Naive thymus-derived CD4-positive, alpha-beta T cell (primary cell): ENCODE measurements around the gene SLC38A1. TPM values are rescaled to one million over a fixed set of nuclear protein-coding genes. Genes with fewer than 3 reads are reported as not detected.
"Not testable (repeated sequence)": the region's sequence is repeated elsewhere in the genome, so short reads cannot be mapped to it uniquely, and the experiment has no call there.

Source experiments
- ATAC-seq: fragments of 150-1000 bp; cut with Tn5 transposase; 2 replicates; pipeline ENCODE4 v1.10.0; 2021; ENCODE audit warnings: mild to moderate bottlenecking, moderate library complexity
- CTCF ChIA-PET: fragments of 350-600 bp; sonication (Branson Sonifier 250); formaldehyde crosslinking; loops from one replicate; lab custom pipeline; 2021; ENCODE audit warnings: antibody characterized with exemption; lab: Charles Lee
- POLR2A ChIA-PET: fragments of 350-600 bp; sonication (Branson Sonifier 250); formaldehyde crosslinking; loops from one replicate; lab custom pipeline; 2021; ENCODE audit warnings: antibody characterized with exemption, inconsistent platforms; lab: Charles Lee
- DNase-seq, 9 donors: peaks; one replicate each; pipeline versions ENCODE4 v3.0.0 to v3.0.0-alpha.2; 2020 to 2022; ENCODE audit warnings: mixed read lengths in 1 of 9
- H3K27ac ChIP-seq: one replicate; pipeline ENCODE4 v1.7.0; 2013; ENCODE audit warnings: mild to moderate bottlenecking, low read depth, low read length, moderate library complexity
- H3K27me3 ChIP-seq, 2 donors: one replicate each; pipeline ENCODE4 v1.7.0; 2013; ENCODE audit warnings: low read length in 2 of 2, mild to moderate bottlenecking in 2 of 2, moderate library complexity in 2 of 2; ENCODE audit not compliant: control insufficient read depth in 2 of 2, insufficient read depth in 2 of 2
- H3K36me3 ChIP-seq, 3 experiments: 1 replicate in 2 of 3; 2 replicates in 1 of 3; pipeline ENCODE4 v1.7.0; 2013; ENCODE audit warnings: low read length in 3 of 3, mild to moderate bottlenecking in 3 of 3, moderate library complexity in 1 of 3; ENCODE audit not compliant: insufficient read depth in 3 of 3, control insufficient read depth in 2 of 3
- H3K4me1 ChIP-seq, 2 donors: one replicate each; pipeline ENCODE4 v1.7.0; 2013; ENCODE audit warnings: low read length in 2 of 2, mild to moderate bottlenecking in 2 of 2, moderate library complexity in 1 of 2; ENCODE audit not compliant: control insufficient read depth in 2 of 2, insufficient read depth in 2 of 2
- H3K4me3 ChIP-seq: 2 replicates; pipeline ENCODE4 v1.7.0; 2013; ENCODE audit warnings: mild to moderate bottlenecking, low read length
- H3K9me3 ChIP-seq, 3 experiments: 1 replicate in 2 of 3; 2 replicates in 1 of 3; pipeline ENCODE4 v1.7.0; 2013; ENCODE audit warnings: low read length in 3 of 3; ENCODE audit not compliant: control insufficient read depth in 2 of 3
- H3K27ac Mint-ChIP-seq, 9 donors: one replicate each; pipeline ENCODE4 v1.8.0; 2020 to 2022; ENCODE audit warnings: mixed read lengths in 9 of 9, mild to moderate bottlenecking in 8 of 9, moderate library complexity in 5 of 9, inconsistent platforms in 2 of 9
- H3K27me3 Mint-ChIP-seq, 5 donors: one replicate each; pipeline ENCODE4 v1.8.0; 2021 to 2022; ENCODE audit warnings: mixed read lengths in 5 of 5, mild to moderate bottlenecking in 1 of 5
- H3K36me3 Mint-ChIP-seq, 5 donors: one replicate each; pipeline ENCODE4 v1.8.0; 2020 to 2022; ENCODE audit warnings: mixed read lengths in 5 of 5, mild to moderate bottlenecking in 3 of 5, inconsistent platforms in 1 of 5
- H3K4me1 Mint-ChIP-seq, 7 donors: one replicate each; pipeline ENCODE4 v1.8.0; 2020 to 2022; ENCODE audit warnings: mixed read lengths in 7 of 7, mild to moderate bottlenecking in 3 of 7, inconsistent platforms in 1 of 7
- H3K4me3 Mint-ChIP-seq, 10 donors: one replicate each; pipeline ENCODE4 v1.8.0; 2020 to 2022; ENCODE audit warnings: mild to moderate bottlenecking in 10 of 10, mixed read lengths in 10 of 10, moderate library complexity in 6 of 10, inconsistent platforms in 2 of 10
- H3K9me3 Mint-ChIP-seq, 11 donors: one replicate each; pipeline ENCODE4 v1.8.0; 2020 to 2022; ENCODE audit warnings: mixed read lengths in 11 of 11, mild to moderate bottlenecking in 4 of 11, inconsistent platforms in 1 of 11, moderate library complexity in 1 of 11
- intact Hi-C, 2 donors: fragments of 100-400 bp; cut with micrococcal nuclease; formaldehyde crosslinking; loops; one replicate each; pipeline ENCODE4 v1.15.1; 2023
- polyA plus RNA-seq, 2 donors: library from polyadenylated mRNA; unstranded; fragments of 300-500 nt; fragmentation: Illumina TruSeq; gene quantifications; one replicate each; pipeline ENCODE4 v1.2.3, GENCODE V29; 2021
- total RNA-seq, 6 experiments: library from RNA in 5 of 6; stranded (reverse) in 5 of 6; gene quantifications; 1 replicate in 5 of 6; 2 replicates in 1 of 6; pipeline ENCODE4 v1.2.3 and lab custom pipeline; 2021 to 2026

The SLC38A1 gene
- total and polyA plus RNA-seq, 7 experiments from 2014 or later = 172 to 283 (median 249) TPM

GRCh38 chr12:46249960-46250359 lies 18.9 kb downstream of the SLC38A1 start:
- DNase-seq, H3K27ac ChIP-seq, H3K4me3 ChIP-seq, H3K27me3 Mint-ChIP-seq, ATAC-seq, H3K27me3 ChIP-seq, intact Hi-C loops, H3K9me3 ChIP-seq: not testable (repeated sequence)
- Mint-ChIP-seq H3K4me1 (peaks cover 53 to 93% (median 76%) of the 10 kb centered on the region in 7 donors), H3K4me3 (peak overlapping the region in 9 of 10 donors; percentile 18 to 68 (median 48)), H3K9me3 (peaks cover 7 to 54% (median 32%) of the 10 kb centered on the region in 11 donors), H3K27ac (peak overlapping the region in 8 of 9 donors; percentile 33 to 82 (median 71)), H3K36me3 (peaks cover 34 to 93% (median 88%) of the 10 kb centered on the region in 5 donors)
- CTCF ChIA-PET = interaction anchor here (0.6 kb wide), 1 partner anchor 13 kb away, joined by 3 read pairs; no protein-coding TSS in a partner anchor
- peaks cover 0 to 26% (median 10%) of the 10 kb centered on the region in 3 experiments for H3K36me3 ChIP-seq
- H3K4me1 ChIP-seq = peaks cover 23 to 24% of the 10 kb centered on the region in 2 donors
- POLR2A ChIA-PET = interaction anchor here (1.6 kb wide), 1 partner anchor 19 kb away, joined by 4 read pairs; the partner anchor contains the start of gene SLC38A1

GRCh38 chr12:46246021-46246700 lies 22.7 kb downstream of the SLC38A1 start:
- ChIA-PET CTCF (interaction anchor here (0.6 kb wide), 1 partner anchor 340 kb away, joined by 3 read pairs; no protein-coding TSS in a partner anchor), POLR2A (interaction anchor here (0.6 to 1.3 kb wide), 10 partner anchors 8 to 130 kb away, joined by 3 to 8 read pairs (median 4); no protein-coding TSS in a partner anchor)
- H3K27ac ChIP-seq = no peak overlapping the region
- peak; percentile 32 for ATAC-seq
- H3K36me3 ChIP-seq = peaks cover 0 to 28% (median 5%) of the 10 kb centered on the region in 3 experiments
- Mint-ChIP-seq H3K4me3 (peak overlapping the region in 9 of 10 donors; percentile 33 to 73 (median 65)), H3K36me3 (peaks cover 27 to 86% (median 83%) of the 10 kb centered on the region in 5 donors), H3K27ac (peak overlapping the region in 8 of 9 donors; percentile 13 to 88 (median 74)), H3K9me3 (peaks cover 11 to 58% (median 31%) of the 10 kb centered on the region in 11 donors), H3K27me3 (no peaks in the 10 kb centered on the region), H3K4me1 (peaks cover 65 to 100% (median 92%) of the 10 kb centered on the region in 7 donors)
- peak in 4 of 9 donors; percentile 13 to 43 (median 22) for DNase-seq
- intact Hi-C loops = no loop called here
- peaks cover 35 to 39% of the 10 kb centered on the region in 2 donors for H3K4me1 ChIP-seq
- H3K27me3 ChIP-seq = no peaks in the 10 kb centered on the region
- peaks cover 0 to 4% (median 0%) of the 10 kb centered on the region in 3 experiments for H3K9me3 ChIP-seq
- H3K4me3 ChIP-seq = no peak overlapping the region

GRCh38 chr12:46244997-46245396 lies 23.8 kb downstream of the SLC38A1 start:
- Histone ChIP-seq H3K36me3 (peaks cover 2 to 39% (median 5%) of the 10 kb centered on the region in 3 experiments), H3K27me3 (no peaks in the 10 kb centered on the region), H3K27ac (no peak overlapping the region), H3K4me3 (no peak overlapping the region), H3K4me1 (peaks cover 35 to 43% of the 10 kb centered on the region in 2 donors), H3K9me3 (peaks cover 0 to 4% (median 0%) of the 10 kb centered on the region in 3 experiments)
- H3K9me3 Mint-ChIP-seq = peaks cover 5 to 48% (median 21%) of the 10 kb centered on the region in 11 donors
- CTCF ChIA-PET = no interaction called here
- peaks cover 60 to 100% (median 89%) of the 10 kb centered on the region in 7 donors for H3K4me1 Mint-ChIP-seq
- H3K27me3 Mint-ChIP-seq = no peaks in the 10 kb centered on the region
- peak overlapping the region in 8 of 9 donors; percentile 5 to 88 (median 74) for H3K27ac Mint-ChIP-seq
- H3K36me3 Mint-ChIP-seq = peaks cover 24 to 85% (median 76%) of the 10 kb centered on the region in 5 donors
- H3K4me3 Mint-ChIP-seq = peak overlapping the region in 8 of 10 donors; percentile 3 to 68 (median 54)
- DNase-seq (no peak), ATAC-seq (no peak)
- POLR2A ChIA-PET = interaction anchor here (0.9 to 1.6 kb wide), 9 partner anchors 7 to 38 kb away, joined by 3 to 6 read pairs (median 3); partner anchors contain the start of gene SLC38A1
- intact Hi-C loops = loop anchor here in 1 of 2 donors (2.0 kb wide), 1 partner anchor 18 kb away; no protein-coding TSS in a partner anchor

GRCh38 chr12:46244273-46244915 lies 24.4 kb downstream of the SLC38A1 start:
- peak; percentile 12 for ATAC-seq
- Histone ChIP-seq H3K27ac (no peak overlapping the region), H3K27me3 (no peaks in the 10 kb centered on the region), H3K36me3 (peaks cover 7 to 45% (median 9%) of the 10 kb centered on the region in 3 experiments), H3K4me1 (peaks cover 30 to 44% of the 10 kb centered on the region in 2 donors), H3K4me3 (no peak overlapping the region), H3K9me3 (peaks cover 0 to 4% (median 0%) of the 10 kb centered on the region in 3 experiments)
- no peak for DNase-seq
- intact Hi-C loops = loop anchor here in 1 of 2 donors (2.0 kb wide), 1 partner anchor 18 kb away; no protein-coding TSS in a partner anchor
- Mint-ChIP-seq H3K4me1 (peaks cover 62 to 100% (median 88%) of the 10 kb centered on the region in 7 donors), H3K27me3 (no peaks in the 10 kb centered on the region), H3K4me3 (peak overlapping the region in 6 of 10 donors; percentile 13 to 68 (median 42)), H3K27ac (peak overlapping the region; percentile 33 to 88 (median 58)), H3K9me3 (peaks cover 5 to 42% (median 20%) of the 10 kb centered on the region in 11 donors), H3K36me3 (peaks cover 20 to 85% (median 76%) of the 10 kb centered on the region in 5 donors)
- CTCF ChIA-PET = no interaction called here
- POLR2A ChIA-PET = interaction anchor here (1.0 to 1.6 kb wide), 4 partner anchors 11 to 30 kb away, joined by 3 read pairs; partner anchors contain the start of gene SLC38A1

GRCh38 chr12:46242569-46242968 lies 26.3 kb downstream of the SLC38A1 start:
- no peaks in the 10 kb centered on the region for H3K27me3 Mint-ChIP-seq
- H3K36me3 Mint-ChIP-seq = peaks cover 6 to 83% (median 67%) of the 10 kb centered on the region in 5 donors
- Histone ChIP-seq H3K4me1 (peaks cover 38 to 59% of the 10 kb centered on the region in 2 donors), H3K27ac (no peak overlapping the region), H3K36me3 (peaks cover 14 to 55% (median 16%) of the 10 kb centered on the region in 3 experiments), H3K27me3 (no peaks in the 10 kb centered on the region), H3K4me3 (no peak overlapping the region), H3K9me3 (peaks cover 0 to 4% (median 0%) of the 10 kb centered on the region in 3 experiments)
- ATAC-seq = no peak
- H3K27ac Mint-ChIP-seq = peak overlapping the region in 7 of 9 donors; percentile 15 to 77 (median 60)
- peaks cover 52 to 97% (median 84%) of the 10 kb centered on the region in 7 donors for H3K4me1 Mint-ChIP-seq
- H3K4me3 Mint-ChIP-seq = peak overlapping the region in 5 of 10 donors; percentile 10 to 56 (median 27)
- ChIA-PET POLR2A (interaction anchor here (1.3 to 1.5 kb wide), 2 partner anchors 27 to 28 kb away, joined by 6 to 8 read pairs; partner anchors contain the start of gene SLC38A1), CTCF (no interaction called here)
- intact Hi-C loops = no loop called here
- H3K9me3 Mint-ChIP-seq = peaks cover 2 to 23% (median 8%) of the 10 kb centered on the region in 11 donors
- no peak for DNase-seq
